ENCODE measurements around the gene KIF5C. TPM values are rescaled to one million over a fixed set of nuclear protein-coding genes. Genes with fewer than 3 reads are reported as not detected.

Gene KIF5C
- total and polyA plus RNA-seq, 4 donors = 0.06 to 0.25 (median 0.14) TPM

GRCh38 chr2:149070681-149071320 is 195.8 kb downstream of the KIF5C start:
- TF ChIP-seq EGR1 (IDR thresholded peaks at IDR 0.05; ENCODE audit: low read depth in 2 of 2) = no peak
- 26% methylated on average over 9 of the region's 9 CpGs for WGBS
- no peaks in the 10 kb centered on the region for H3K36me3 ChIP-seq (ENCODE audit: control insufficient read depth in 4 of 4, insufficient read depth in 3 of 4, low read depth in 1 of 4, low read length in 3 of 4)
- no peak for DNase-seq (ENCODE audit: low spot score)
- no peaks in the 10 kb centered on the region for H3K4me1 ChIP-seq (ENCODE audit: control insufficient read depth in 4 of 4, insufficient read depth in 4 of 4, low read length in 3 of 4)
- H3K9ac ChIP-seq (ENCODE audit: low read depth in 1 of 2, low read length in 2 of 2) = no peak overlapping the region
- H3K4me3 ChIP-seq (ENCODE audit: low read depth in 1 of 3, low read length in 3 of 3) = no peak overlapping the region
- H3K27me3 ChIP-seq (ENCODE audit: control insufficient read depth in 4 of 4, insufficient read depth in 4 of 4, low read length in 3 of 4) = no peaks in the 10 kb centered on the region
- no peak overlapping the region for H3K27ac ChIP-seq (ENCODE audit: low read depth in 1 of 2, low read length in 2 of 2)
- H3K9me3 ChIP-seq (ENCODE audit: control insufficient read depth in 4 of 4, low read length in 3 of 4) = no peaks in the 10 kb centered on the region

DNA sequence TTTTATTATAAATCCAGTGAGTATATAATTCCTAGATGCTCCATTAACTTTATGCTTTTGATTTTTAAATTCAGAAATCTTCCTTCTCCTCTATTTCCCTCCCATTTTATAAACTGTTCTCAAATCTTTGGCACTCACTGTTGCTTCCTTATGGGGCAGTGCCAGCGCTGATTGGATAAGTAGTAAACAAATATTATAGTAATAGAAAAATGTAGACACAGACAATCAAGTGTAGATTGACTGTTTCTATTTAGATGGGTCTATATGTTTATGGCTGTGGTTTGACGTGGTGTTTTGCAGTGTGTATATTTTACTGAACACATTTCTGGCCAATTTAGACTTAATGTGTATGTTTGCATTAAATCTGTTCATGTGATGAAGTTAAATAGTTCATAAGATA is 200.1 kb downstream of the KIF5C start:
- Histone ChIP-seq H3K4me3 (ENCODE audit: low read depth in 1 of 3, low read length in 3 of 3) (no peak overlapping the region), H3K4me1 (ENCODE audit: control insufficient read depth in 4 of 4, insufficient read depth in 4 of 4, low read length in 3 of 4) (no peaks in the 10 kb centered on the region), H3K27ac (ENCODE audit: low read depth in 1 of 2, low read length in 2 of 2) (no peak overlapping the region), H3K36me3 (ENCODE audit: control insufficient read depth in 4 of 4, insufficient read depth in 3 of 4, low read depth in 1 of 4, low read length in 3 of 4) (no peaks in the 10 kb centered on the region), H3K27me3 (ENCODE audit: control insufficient read depth in 4 of 4, insufficient read depth in 4 of 4, low read length in 3 of 4) (peaks cover 0 to 5% (median 0%) of the 10 kb centered on the region in 4 donors), H3K9me3 (ENCODE audit: control insufficient read depth in 4 of 4, low read length in 3 of 4) (no peaks in the 10 kb centered on the region), H3K9ac (ENCODE audit: low read depth in 1 of 2, low read length in 2 of 2) (no peak overlapping the region)
- 70% methylated on average over 2 of the region's 2 CpGs for WGBS
- DNase-seq (ENCODE audit: low spot score) = no peak
- TF ChIP-seq TAF1 (conservative IDR thresholded peaks at IDR 0.05) = no peak
- no peak for TF ChIP-seq FOXA2 (IDR thresholded peaks at IDR 0.05)
- TF ChIP-seq ATF3 (IDR thresholded peaks at IDR 0.05) = no peak
- TF ChIP-seq NR2F2 (IDR thresholded peaks at IDR 0.05) = no peak
- TF ChIP-seq RAD21 (IDR thresholded peaks at IDR 0.05) = no peak

DNA sequence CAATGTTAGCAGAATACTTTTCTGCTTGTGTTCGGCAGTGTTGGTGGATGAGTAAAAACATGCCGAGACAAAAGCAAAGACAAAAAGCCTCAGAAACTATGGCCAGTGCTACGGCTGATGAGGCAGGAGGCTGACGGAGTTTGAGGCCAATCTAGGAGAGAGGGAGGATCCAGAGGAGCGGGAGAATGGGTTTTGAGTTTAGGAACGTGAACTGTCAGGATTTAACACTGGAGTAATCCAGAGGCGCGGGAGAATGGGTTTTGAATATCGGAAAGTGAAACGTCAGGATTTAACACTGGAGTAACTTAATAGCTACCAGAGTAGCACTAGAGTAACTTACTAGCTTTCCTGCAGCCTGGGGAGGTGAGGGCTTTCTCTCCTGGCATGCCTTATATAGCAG is 200.8 kb downstream of the KIF5C start:
- Histone ChIP-seq H3K27me3 (ENCODE audit: control insufficient read depth in 4 of 4, insufficient read depth in 4 of 4, low read length in 3 of 4) (peaks cover 0 to 5% (median 0%) of the 10 kb centered on the region in 4 donors), H3K27ac (ENCODE audit: low read depth in 1 of 2, low read length in 2 of 2) (no peak overlapping the region), H3K4me3 (ENCODE audit: low read depth in 1 of 3, low read length in 3 of 3) (no peak overlapping the region), H3K9me3 (ENCODE audit: control insufficient read depth in 4 of 4, low read length in 3 of 4) (no peaks in the 10 kb centered on the region), H3K4me1 (ENCODE audit: control insufficient read depth in 4 of 4, insufficient read depth in 4 of 4, low read length in 3 of 4) (no peaks in the 10 kb centered on the region), H3K9ac (ENCODE audit: low read depth in 1 of 2, low read length in 2 of 2) (no peak overlapping the region), H3K36me3 (ENCODE audit: control insufficient read depth in 4 of 4, insufficient read depth in 3 of 4, low read depth in 1 of 4, low read length in 3 of 4) (no peaks in the 10 kb centered on the region)
- no peak for DNase-seq (ENCODE audit: low spot score)
- TF ChIP-seq ATF3 (IDR thresholded peaks at IDR 0.05) (no peak), RAD21 (IDR thresholded peaks at IDR 0.05) (no peak), CTCF (IDR thresholded peaks at IDR 0.05; ENCODE audit: low read depth, low read length, missing input control) (no peak), YY1 (IDR thresholded peaks at IDR 0.05) (no peak), SP1 (IDR thresholded peaks at IDR 0.05) (no peak), NR2F2 (IDR thresholded peaks at IDR 0.05) (no peak), MAX (IDR thresholded peaks at IDR 0.05) (no peak), GABPA (IDR thresholded peaks at IDR 0.05 in 1 of 2, conservative IDR thresholded peaks at IDR 0.05 in 1 of 2) (no peak), TAF1 (conservative IDR thresholded peaks at IDR 0.05) (no peak), FOXA1 (IDR thresholded peaks at IDR 0.05) (no peak)
- TF ChIP-seq, protein P1, sequence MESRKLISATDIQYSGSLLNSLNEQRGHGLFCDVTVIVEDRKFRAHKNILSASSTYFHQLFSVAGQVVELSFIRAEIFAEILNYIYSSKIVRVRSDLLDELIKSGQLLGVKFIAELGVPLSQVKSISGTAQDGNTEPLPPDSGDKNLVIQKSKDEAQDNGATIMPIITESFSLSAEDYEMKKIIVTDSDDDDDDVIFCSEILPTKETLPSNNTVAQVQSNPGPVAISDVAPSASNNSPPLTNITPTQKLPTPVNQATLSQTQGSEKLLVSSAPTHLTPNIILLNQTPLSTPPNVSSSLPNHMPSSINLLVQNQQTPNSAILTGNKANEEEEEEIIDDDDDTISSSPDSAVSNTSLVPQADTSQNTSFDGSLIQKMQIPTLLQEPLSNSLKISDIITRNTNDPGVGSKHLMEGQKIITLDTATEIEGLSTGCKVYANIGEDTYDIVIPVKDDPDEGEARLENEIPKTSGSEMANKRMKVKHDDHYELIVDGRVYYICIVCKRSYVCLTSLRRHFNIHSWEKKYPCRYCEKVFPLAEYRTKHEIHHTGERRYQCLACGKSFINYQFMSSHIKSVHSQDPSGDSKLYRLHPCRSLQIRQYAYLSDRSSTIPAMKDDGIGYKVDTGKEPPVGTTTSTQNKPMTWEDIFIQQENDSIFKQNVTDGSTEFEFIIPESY (IDR thresholded peaks at IDR 0.05) = no peak
- WGBS = 72% methylated on average over 10 of the region's 10 CpGs

Small RNA genes within 50 kb of the gene (small RNA-seq; reads per million reads assigned to genes)
- gene RNU2-9P = not detected
- not detected for gene UBBP3

Other genes starting within 250 kb of the KIF5C start
- gene EPC2, start 230.5 kb upstream of the KIF5C start, total RNA-seq = 10 to 100 TPM; 15.1 to 17.7 TPM
- 1 to 10 TPM; 2.8 to 4.0 TPM for gene EPC2, start 230.5 kb upstream of the KIF5C start, polyA plus RNA-seq
- under 1 TPM; 0.14 to 0.59 TPM for gene LYPD6B, start 163.5 kb downstream of the KIF5C start, total RNA-seq
- under 1 TPM; 0.13 to 0.14 TPM for gene LYPD6B, start 163.5 kb downstream of the KIF5C start, polyA plus RNA-seq